MM.1S (cell line): Measurements from ENCODE around the gene RBM47.
A peak's percentile ranks its signal among the peaks of the same experiment; 100 is the strongest.

Source experiments
- DNase-seq: peaks from one replicate; pipeline ENCODE4 v3.0.0-alpha.2; 2015
- H2AFZ ChIP-seq: fragments of 300-600 bp; sonication (generic); 2 replicates; pipeline ENCODE4 v1.6.0; 2016; ENCODE audit warnings: antibody characterized with exemption, low read length
- H3F3A ChIP-seq: fragments of 300-600 bp; sonication (generic); 2 replicates; pipeline ENCODE4 v1.6.1; 2016; ENCODE audit warnings: mild to moderate bottlenecking, antibody characterized with exemption, low read length, moderate library complexity, mixed read lengths; ENCODE audit not compliant: insufficient read depth
- H3K27ac ChIP-seq: fragments of 300-600 bp; sonication (generic); 2 replicates; pipeline ENCODE4 v1.5.1; 2016; ENCODE audit warnings: mild to moderate bottlenecking, low read length
- H3K27me3 ChIP-seq: fragments of 300-600 bp; sonication (generic); replicated peaks from 2 replicates; pipeline ENCODE4 v1.6.0; 2016; ENCODE audit warnings: low read length; ENCODE audit not compliant: insufficient read depth
- H3K36me3 ChIP-seq: fragments of 300-600 bp; sonication (generic); replicated peaks from 2 replicates; pipeline ENCODE4 v1.6.1; 2016; ENCODE audit warnings: mild to moderate bottlenecking, low read length, mixed read lengths; ENCODE audit not compliant: insufficient read depth
- H3K4me1 ChIP-seq: fragments of 300-600 bp; sonication (generic); 2 replicates; pipeline ENCODE4 v1.6.1; 2016; ENCODE audit warnings: low read length, mixed read lengths
- H3K4me2 ChIP-seq: fragments of 300-600 bp; sonication (generic); 2 replicates; pipeline ENCODE4 v1.6.0; 2016; ENCODE audit warnings: low read depth, low read length
- H3K4me3 ChIP-seq: fragments of 300-600 bp; sonication (generic); 2 replicates; pipeline ENCODE4 v1.5.1; 2016; ENCODE audit warnings: low read length, mixed read lengths
- H3K79me2 ChIP-seq: fragments of 300-600 bp; sonication (generic); 2 replicates; pipeline ENCODE4 v1.6.1; 2016; ENCODE audit warnings: mixed run types, low read length, mixed read lengths
- H3K9ac ChIP-seq: fragments of 300-600 bp; sonication (generic); 2 replicates; pipeline ENCODE4 v1.6.1; 2016; ENCODE audit warnings: low read length, mixed read lengths
- H3K9me2 ChIP-seq: fragments of 300-600 bp; sonication (generic); replicated peaks from 2 replicates; pipeline ENCODE4 v1.6.1; 2016; ENCODE audit warnings: mild to moderate bottlenecking, low read length, mixed read lengths; ENCODE audit not compliant: insufficient read depth
- H3K9me3 ChIP-seq: fragments of 300-600 bp; sonication (generic); replicated peaks from 2 replicates; pipeline ENCODE4 v1.6.1; 2016; ENCODE audit warnings: mild to moderate bottlenecking, low read length, mixed read lengths; ENCODE audit not compliant: insufficient read depth
- H4K20me1 ChIP-seq: fragments of 300-600 bp; sonication (generic); 2 replicates; pipeline ENCODE4 v1.6.1; 2016; ENCODE audit warnings: mild to moderate bottlenecking, low read length, moderate library complexity, mixed read lengths; ENCODE audit not compliant: insufficient read depth
- EZH2 ChIP-seq: fragments of 300-600 bp; sonication (generic); optimal IDR thresholded peaks from 2 replicates; pipeline ENCODE3; 2017; ENCODE audit warnings: low read depth, mild to moderate bottlenecking, antibody characterized with exemption, low read length, mixed read lengths
- EZH2phosphoT487 ChIP-seq: fragments of 300-600 bp; sonication (generic); IDR thresholded peaks from 2 replicates; pipeline ENCODE4 v1.6.1; 2018; ENCODE audit warnings: antibody characterized with exemption, low read length
- TF ChIP-seq, protein P1 (sequence below): fragments of 300-600 bp; sonication (generic); IDR thresholded peaks from 2 replicates; pipeline ENCODE4 v1.5.1; 2016; ENCODE audit warnings: antibody characterized with exemption, low read length, mixed read lengths

RBM47 gene

DNA sequence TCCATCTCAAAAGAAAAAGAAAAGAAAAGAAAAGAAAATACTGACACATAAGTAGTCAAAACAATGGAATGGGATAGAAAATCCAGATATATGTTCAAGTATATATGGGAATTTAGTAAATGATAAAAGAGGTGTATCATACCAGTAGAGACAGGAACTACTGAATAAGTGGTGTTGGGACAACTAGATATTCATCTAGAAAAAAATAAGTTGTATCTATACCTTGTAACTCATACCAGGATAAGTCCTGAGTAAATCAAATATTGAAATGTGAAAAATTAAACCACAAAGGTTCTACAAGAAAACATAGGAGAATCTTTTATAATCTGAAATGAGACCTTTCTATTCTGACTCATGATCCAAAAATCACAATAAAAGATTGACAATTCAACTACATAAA, 58.5 kb downstream of the RBM47 start:
- no peaks in the 10 kb centered on the region for H3K9me2 ChIP-seq
- peaks cover 82% of the 10 kb centered on the region for H3K79me2 ChIP-seq
- H3K4me3 ChIP-seq = no peak overlapping the region
- no peak overlapping the region for H3K9ac ChIP-seq
- H3K4me1 ChIP-seq = peaks cover 30% of the 10 kb centered on the region
- no peaks in the 10 kb centered on the region for H3K9me3 ChIP-seq
- no peak overlapping the region for H3K27ac ChIP-seq
- no peaks in the 10 kb centered on the region for H3K27me3 ChIP-seq
- H2AFZ ChIP-seq = no peak overlapping the region
- no peak for DNase-seq
- no peaks in the 10 kb centered on the region for H4K20me1 ChIP-seq
- peaks cover 21% of the 10 kb centered on the region for H3F3A ChIP-seq
- no peak overlapping the region for H3K4me2 ChIP-seq
- TF ChIP-seq, protein P1, sequence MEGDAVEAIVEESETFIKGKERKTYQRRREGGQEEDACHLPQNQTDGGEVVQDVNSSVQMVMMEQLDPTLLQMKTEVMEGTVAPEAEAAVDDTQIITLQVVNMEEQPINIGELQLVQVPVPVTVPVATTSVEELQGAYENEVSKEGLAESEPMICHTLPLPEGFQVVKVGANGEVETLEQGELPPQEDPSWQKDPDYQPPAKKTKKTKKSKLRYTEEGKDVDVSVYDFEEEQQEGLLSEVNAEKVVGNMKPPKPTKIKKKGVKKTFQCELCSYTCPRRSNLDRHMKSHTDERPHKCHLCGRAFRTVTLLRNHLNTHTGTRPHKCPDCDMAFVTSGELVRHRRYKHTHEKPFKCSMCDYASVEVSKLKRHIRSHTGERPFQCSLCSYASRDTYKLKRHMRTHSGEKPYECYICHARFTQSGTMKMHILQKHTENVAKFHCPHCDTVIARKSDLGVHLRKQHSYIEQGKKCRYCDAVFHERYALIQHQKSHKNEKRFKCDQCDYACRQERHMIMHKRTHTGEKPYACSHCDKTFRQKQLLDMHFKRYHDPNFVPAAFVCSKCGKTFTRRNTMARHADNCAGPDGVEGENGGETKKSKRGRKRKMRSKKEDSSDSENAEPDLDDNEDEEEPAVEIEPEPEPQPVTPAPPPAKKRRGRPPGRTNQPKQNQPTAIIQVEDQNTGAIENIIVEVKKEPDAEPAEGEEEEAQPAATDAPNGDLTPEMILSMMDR = no peak
- TF ChIP-seq EZH2 = no peak
- no peak for TF ChIP-seq EZH2phosphoT487
- H3K36me3 ChIP-seq = no peaks in the 10 kb centered on the region

GRCh38 chr4:40570348-40571077, 59.2 kb downstream of the RBM47 start:
- no peak overlapping the region for H3K4me3 ChIP-seq
- no peak overlapping the region for H2AFZ ChIP-seq
- H3K9me2 ChIP-seq = no peaks in the 10 kb centered on the region
- H3K9me3 ChIP-seq = no peaks in the 10 kb centered on the region
- no peak overlapping the region for H3K9ac ChIP-seq
- no peak for DNase-seq
- no peak overlapping the region for H3K4me2 ChIP-seq
- H4K20me1 ChIP-seq = no peaks in the 10 kb centered on the region
- peaks cover 23% of the 10 kb centered on the region for H3K4me1 ChIP-seq
- H3K27me3 ChIP-seq = no peaks in the 10 kb centered on the region
- TF ChIP-seq, protein P1 = no peak
- TF ChIP-seq EZH2 (no peak), EZH2phosphoT487 (no peak)
- no peak overlapping the region for H3K27ac ChIP-seq
- H3K36me3 ChIP-seq = no peaks in the 10 kb centered on the region
- H3F3A ChIP-seq = peaks cover 14% of the 10 kb centered on the region
- peaks cover 82% of the 10 kb centered on the region for H3K79me2 ChIP-seq

DNA sequence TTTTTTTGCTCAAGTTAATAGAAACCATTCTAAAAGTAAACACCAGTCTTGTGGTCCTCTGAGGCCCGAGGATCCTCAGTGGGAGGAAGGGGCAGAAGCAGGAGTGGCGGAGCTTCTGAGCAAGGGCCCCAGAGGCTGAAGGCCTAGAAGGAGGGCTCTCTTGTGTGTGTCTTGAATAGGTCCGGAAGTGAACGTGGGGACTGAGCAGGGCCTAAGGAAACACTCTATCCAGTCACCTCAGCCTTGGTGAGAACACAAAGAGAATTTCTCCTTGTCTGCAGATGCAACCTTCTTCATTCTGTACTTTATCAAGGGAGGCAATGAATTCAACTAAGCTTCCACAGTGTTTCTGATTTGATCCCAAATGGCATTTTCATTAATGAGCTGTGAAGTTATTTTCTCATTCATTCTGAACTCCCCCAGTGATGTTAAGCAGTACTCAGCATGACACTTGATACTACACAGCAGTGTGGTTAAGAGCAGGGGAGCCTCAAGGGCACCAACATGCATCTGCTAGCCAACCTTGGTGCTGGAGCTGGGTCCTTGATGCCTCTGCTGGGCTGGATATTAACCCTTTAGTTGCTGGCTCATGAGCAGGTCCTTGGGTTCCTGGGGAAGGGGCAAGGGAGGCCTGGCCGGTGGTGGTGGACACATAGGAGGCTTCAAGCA, 64.7 kb downstream of the RBM47 start:
- DNase-seq = peak; percentile 13

GRCh38 chr4:40564004-40564403, 65.7 kb downstream of the RBM47 start:
- no peak for DNase-seq
- Histone ChIP-seq H3K27ac (no peak overlapping the region), H3K9me3 (no peaks in the 10 kb centered on the region), H3K9ac (no peak overlapping the region), H3F3A (no peaks in the 10 kb centered on the region), H3K4me1 (peaks cover 10% of the 10 kb centered on the region), H3K4me3 (no peak overlapping the region), H2AFZ (no peak overlapping the region), H3K36me3 (no peaks in the 10 kb centered on the region), H3K27me3 (no peaks in the 10 kb centered on the region), H4K20me1 (no peaks in the 10 kb centered on the region), H3K79me2 (peaks cover 82% of the 10 kb centered on the region), H3K9me2 (no peaks in the 10 kb centered on the region), H3K4me2 (no peak overlapping the region)
- TF ChIP-seq EZH2phosphoT487 = no peak
- TF ChIP-seq, protein P1 = no peak
- TF ChIP-seq EZH2 = no peak

More for the DNA sequence above, 64.7 kb downstream of the RBM47 start:
- H3K4me3 ChIP-seq = no peak overlapping the region
- H3K36me3 ChIP-seq = no peaks in the 10 kb centered on the region
- H3K9me2 ChIP-seq = no peaks in the 10 kb centered on the region
- peaks cover 79% of the 10 kb centered on the region for H3K79me2 ChIP-seq
- H3K4me1 ChIP-seq = peaks cover 5% of the 10 kb centered on the region
- no peak overlapping the region for H3K4me2 ChIP-seq
- H3F3A ChIP-seq = no peaks in the 10 kb centered on the region
- H3K27ac ChIP-seq = no peak overlapping the region
- H3K27me3 ChIP-seq = no peaks in the 10 kb centered on the region
- no peak for TF ChIP-seq EZH2phosphoT487
- no peaks in the 10 kb centered on the region for H4K20me1 ChIP-seq
- H3K9ac ChIP-seq = no peak overlapping the region
- H2AFZ ChIP-seq = no peak overlapping the region
- H3K9me3 ChIP-seq = no peaks in the 10 kb centered on the region
